Esophagus (tissue), 2 donors: ENCODE measurements around the gene CEP131. TPM values are rescaled to one million over a fixed set of nuclear protein-coding genes. Genes with fewer than 3 reads are reported as not detected.

Experiments
- H3K27ac ChIP-seq, 2 donors: one replicate each; pipeline ENCODE4 v1.5.1; 2013; ENCODE audit warnings: low read depth in 2 of 2, mild to moderate bottlenecking in 2 of 2, inconsistent platforms in 1 of 2, low read length in 1 of 2, moderate library complexity in 1 of 2
- H3K27me3 ChIP-seq, 2 donors: one replicate each; pipeline ENCODE4 v1.6.1; 2013; ENCODE audit warnings: low read length in 2 of 2, control low read depth in 1 of 2, mild to moderate bottlenecking in 1 of 2; ENCODE audit not compliant: insufficient read depth in 2 of 2, control insufficient read depth in 1 of 2
- H3K36me3 ChIP-seq, 2 donors: one replicate each; pipeline ENCODE4 v1.6.1; 2013; ENCODE audit warnings: low read length in 1 of 2; ENCODE audit not compliant: control insufficient read depth in 2 of 2, insufficient read depth in 2 of 2
- H3K4me1 ChIP-seq, 2 donors: one replicate each; pipeline ENCODE4 v1.6.1; 2013; ENCODE audit warnings: low read length in 1 of 2; ENCODE audit not compliant: control insufficient read depth in 2 of 2, insufficient read depth in 2 of 2
- H3K4me3 ChIP-seq, 2 donors: one replicate each; pipeline ENCODE4 v1.5.1; 2013; ENCODE audit warnings: low read length in 2 of 2, mild to moderate bottlenecking in 2 of 2, low read depth in 1 of 2, moderate library complexity in 1 of 2
- H3K9me3 ChIP-seq, 2 donors: one replicate each; pipeline ENCODE4 v1.6.1; 2013; ENCODE audit warnings: mild to moderate bottlenecking in 2 of 2, low read depth in 1 of 2, low read length in 1 of 2, moderate library complexity in 1 of 2; ENCODE audit not compliant: control insufficient read depth in 2 of 2, insufficient read depth in 1 of 2
- WGBS, 2 donors: extraction: QIAGEN DNeasy Blood & Tissue Kit; methylation state at CpG; one replicate each; pipeline ENCODE4 v1.1.7; 2013; 5-methylcytosine and 5-hydroxymethylcytosine counted together
- polyA plus RNA-seq, 2 donors: library from polyadenylated mRNA; stranded (reverse); fragments of 200-250 nt; gene quantifications; one replicate each; pipeline ENCODE4 v1.2.3, GENCODE V29; 2013
- donor health status: healthy with polysubstance abuse.
- donor health status: Bipolar disorder and iron deficiency.

CEP131 gene
- polyA plus RNA-seq, 2 donors, result 5.2 to 8.7 TPM

DNA sequence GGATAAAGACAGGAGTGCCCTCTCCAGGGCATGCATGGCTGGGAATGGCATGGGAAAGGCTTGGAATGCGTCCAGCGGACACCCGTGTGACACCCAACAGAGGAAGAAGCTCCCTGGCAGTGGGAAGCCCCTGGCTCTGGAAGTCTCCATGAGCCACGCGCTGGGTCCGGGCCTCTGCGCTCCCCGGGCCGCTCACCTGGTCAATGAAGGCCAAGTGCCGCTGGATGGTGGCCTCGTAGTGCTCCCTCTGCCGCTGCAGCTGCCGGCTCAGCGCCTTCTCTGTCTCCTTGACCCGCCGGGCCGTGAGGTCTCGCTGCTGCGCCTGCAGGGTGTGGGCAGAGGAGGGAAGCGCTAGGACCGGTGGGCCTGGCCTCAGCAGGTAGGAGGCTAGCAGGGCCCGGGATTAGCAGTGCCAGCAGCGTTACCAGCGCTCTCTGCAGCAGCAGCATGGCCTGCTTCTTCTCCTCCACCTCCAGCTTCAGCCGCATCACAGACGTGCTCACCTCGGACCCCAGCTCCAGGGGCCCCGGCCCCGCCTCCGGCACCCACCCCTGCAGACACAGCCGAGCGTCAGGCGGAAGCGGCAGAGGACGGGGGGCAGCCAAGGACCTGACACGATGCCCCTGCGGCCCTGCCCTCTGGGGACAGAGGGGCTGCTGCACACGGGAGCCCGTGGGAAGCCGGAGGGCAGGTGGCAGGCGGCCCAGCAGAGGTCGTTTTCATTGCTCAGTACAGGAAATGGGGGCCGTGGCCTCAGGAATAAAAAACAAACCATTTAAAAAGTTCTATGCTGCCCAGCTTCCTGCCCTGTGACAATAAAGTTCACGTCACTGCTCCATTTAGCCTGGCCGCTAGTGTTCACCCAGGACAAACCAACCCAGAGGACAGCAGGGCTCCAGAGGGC is 26.0 kb downstream of the CEP131 start:
- peaks cover 0 to 4% of the 10 kb centered on the region in 2 donors for H3K4me1 ChIP-seq
- H3K27me3 ChIP-seq, result no peaks in the 10 kb centered on the region
- no peak overlapping the region for H3K4me3 ChIP-seq
- 85 to 88% methylated on average over 45 of the region's 45 CpGs for WGBS, 2 donors
- peaks cover 0 to 16% of the 10 kb centered on the region in 2 donors for H3K36me3 ChIP-seq
- H3K27ac ChIP-seq, result no peak overlapping the region
- H3K9me3 ChIP-seq, result no peaks in the 10 kb centered on the region

DNA sequence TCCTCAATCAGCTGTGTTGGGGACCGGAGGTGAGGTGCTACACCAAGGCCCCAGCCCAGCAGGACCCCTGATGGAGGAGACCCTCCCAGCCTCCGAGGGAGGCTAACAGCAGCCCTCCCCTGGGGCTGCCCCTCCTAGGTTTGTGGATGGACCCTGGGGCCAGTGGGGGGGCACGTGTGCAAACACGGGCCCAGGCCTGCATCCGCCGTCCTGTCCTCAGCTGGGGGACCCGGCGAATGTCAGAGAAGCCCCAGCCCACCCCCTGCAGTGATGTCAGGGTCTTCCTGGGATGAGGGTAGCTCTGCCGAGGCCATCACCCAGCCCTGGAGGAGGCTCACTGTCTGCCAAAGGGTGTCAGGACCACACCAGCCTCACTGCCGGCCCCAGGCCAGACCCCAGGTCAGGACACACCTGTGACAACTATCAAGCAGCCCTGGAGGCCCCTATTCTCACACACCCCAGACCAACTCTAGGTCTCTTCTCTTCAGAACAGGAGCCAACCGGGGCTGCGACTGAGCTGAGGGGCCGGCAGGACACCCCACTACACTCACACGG is 26.7 kb downstream of the CEP131 start:
- H3K27me3 ChIP-seq, result no peaks in the 10 kb centered on the region
- H3K36me3 ChIP-seq, result peaks cover 0 to 16% of the 10 kb centered on the region in 2 donors
- no peaks in the 10 kb centered on the region for H3K9me3 ChIP-seq
- H3K4me1 ChIP-seq, result peaks cover 0 to 4% of the 10 kb centered on the region in 2 donors
- no peak overlapping the region for H3K4me3 ChIP-seq
- no peak overlapping the region for H3K27ac ChIP-seq
- 90 to 97% methylated on average over 14 of the region's 14 CpGs for WGBS, 2 donors

- H3K36me3 ChIP-seq, result peaks cover 0 to 16% of the 10 kb centered on the region in 2 donors
- H3K27ac ChIP-seq, result no peak overlapping the region
- WGBS, 2 donors, result 84 to 91% methylated on average over 36 to 37 of the region's 37 CpGs
- H3K27me3 ChIP-seq, result no peaks in the 10 kb centered on the region
- no peaks in the 10 kb centered on the region for H3K4me1 ChIP-seq
- H3K9me3 ChIP-seq, result no peaks in the 10 kb centered on the region
- H3K4me3 ChIP-seq, result no peak overlapping the region
Measured at GRCh38 chr17:81194941-81195901, 27.5 kb downstream of the CEP131 start.

GRCh38 chr17:81194225-81194760 is 28.5 kb downstream of the CEP131 start:
- H3K27me3 ChIP-seq, result no peaks in the 10 kb centered on the region
- 89 to 90% methylated on average over 21 of the region's 21 CpGs for WGBS, 2 donors
- H3K4me1 ChIP-seq, result no peaks in the 10 kb centered on the region
- H3K4me3 ChIP-seq, result no peak overlapping the region
- H3K27ac ChIP-seq, result no peak overlapping the region
- H3K9me3 ChIP-seq, result no peaks in the 10 kb centered on the region
- H3K36me3 ChIP-seq, result peaks cover 0 to 18% of the 10 kb centered on the region in 2 donors

DNA sequence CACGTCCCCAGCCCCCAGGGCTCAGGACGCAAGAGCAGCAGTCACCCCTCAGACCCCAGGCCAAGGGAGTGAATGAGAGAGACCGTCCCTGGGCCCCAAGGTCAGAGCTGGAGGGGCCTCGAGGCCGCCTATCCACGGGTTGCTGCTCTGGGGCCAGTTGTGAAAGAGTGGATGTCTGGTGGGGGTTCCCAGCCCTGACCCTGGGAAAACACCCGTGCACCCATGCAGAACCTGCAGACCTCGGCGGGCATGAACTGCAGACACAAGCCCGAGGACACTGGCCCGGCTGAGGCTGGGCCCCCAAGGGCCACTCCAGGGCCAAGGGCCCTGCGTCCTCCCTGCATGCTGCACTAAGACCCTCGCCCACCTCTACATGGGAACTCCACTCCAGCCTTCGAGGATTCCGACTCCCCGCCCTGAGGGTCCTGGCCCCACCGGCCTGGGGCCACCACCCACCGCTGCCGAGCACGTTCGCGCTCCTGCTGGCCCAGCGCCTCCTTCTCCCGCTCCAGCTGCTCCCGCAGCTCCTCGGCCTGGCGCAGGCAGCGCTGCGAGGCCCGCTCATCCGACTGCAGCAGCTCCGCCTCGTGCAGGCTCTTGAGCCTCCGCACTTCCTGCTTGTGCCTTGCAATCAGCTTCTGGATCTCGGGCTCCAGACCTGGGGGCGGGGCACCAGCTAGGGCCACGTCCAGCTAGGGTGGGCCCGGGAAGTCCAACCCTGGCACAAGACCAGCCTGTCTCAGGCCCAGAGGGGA is 29.1 kb downstream of the CEP131 start:
- Histone ChIP-seq H3K27me3 (no peaks in the 10 kb centered on the region), H3K4me1 (no peaks in the 10 kb centered on the region), H3K27ac (no peak overlapping the region), H3K9me3 (no peaks in the 10 kb centered on the region), H3K36me3 (peaks cover 0 to 15% of the 10 kb centered on the region in 2 donors), H3K4me3 (no peak overlapping the region)
- WGBS, 2 donors, result 85 to 88% methylated on average over 36 to 38 of the region's 38 CpGs

GRCh38 chr17:81193051-81193410 is 29.7 kb downstream of the CEP131 start:
- H3K9me3 ChIP-seq, result no peaks in the 10 kb centered on the region
- H3K4me3 ChIP-seq, result no peak overlapping the region
- WGBS, 2 donors, result 81% methylated on average over 16 to 17 of the region's 17 CpGs
- no peak overlapping the region for H3K27ac ChIP-seq
- no peaks in the 10 kb centered on the region for H3K4me1 ChIP-seq
- H3K27me3 ChIP-seq, result no peaks in the 10 kb centered on the region
- H3K36me3 ChIP-seq, result peaks cover 0 to 13% of the 10 kb centered on the region in 2 donors

DNA sequence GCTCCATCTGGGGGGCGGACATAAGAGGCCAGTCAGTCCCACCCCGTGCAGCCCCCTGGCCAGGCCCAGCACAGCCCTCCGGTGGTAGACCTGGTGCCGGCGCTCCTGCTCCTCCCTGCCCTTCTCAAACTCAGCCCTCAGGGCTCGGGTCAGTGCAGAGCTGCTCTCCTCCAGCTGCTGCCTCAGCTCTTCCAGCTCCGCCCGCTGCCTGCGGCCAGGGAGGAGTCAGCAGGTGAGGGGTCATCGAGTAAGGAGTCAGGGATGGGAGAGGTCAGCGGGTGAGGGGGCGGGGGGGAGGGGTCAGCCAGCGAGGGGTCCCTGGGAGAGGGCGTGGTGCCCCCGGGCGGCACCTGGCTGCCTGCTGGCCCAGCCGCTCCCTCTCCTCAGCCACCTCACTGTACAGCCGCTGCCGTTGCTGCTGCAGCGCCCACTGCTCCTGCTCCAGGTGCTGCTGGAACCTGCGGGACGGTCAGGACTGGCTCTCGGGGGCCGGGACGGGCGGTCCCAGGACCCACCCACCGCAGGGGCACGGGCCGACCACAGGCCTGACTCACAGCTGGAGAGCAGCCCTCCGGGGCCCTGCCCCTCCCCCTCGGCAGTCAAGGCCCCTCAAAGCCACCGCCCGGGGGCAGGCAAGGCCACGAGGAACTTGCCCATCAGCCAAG is 30.2 kb downstream of the CEP131 start:
- H3K4me1 ChIP-seq, result no peaks in the 10 kb centered on the region
- H3K4me3 ChIP-seq, result no peak overlapping the region
- H3K9me3 ChIP-seq, result no peaks in the 10 kb centered on the region
- H3K36me3 ChIP-seq, result peaks cover 0 to 10% of the 10 kb centered on the region in 2 donors
- H3K27me3 ChIP-seq, result no peaks in the 10 kb centered on the region
- WGBS, 2 donors, result 77 to 83% methylated on average over 23 to 34 of the region's 34 CpGs
- H3K27ac ChIP-seq, result no peak overlapping the region

GRCh38 chr17:81191646-81192045 is 31.1 kb downstream of the CEP131 start:
- peaks cover 0 to 10% of the 10 kb centered on the region in 2 donors for H3K36me3 ChIP-seq
- WGBS, 2 donors, result 94% methylated on average over 14 of the region's 14 CpGs
- no peak overlapping the region for H3K4me3 ChIP-seq
- H3K9me3 ChIP-seq, result no peaks in the 10 kb centered on the region
- H3K27ac ChIP-seq, result no peak overlapping the region
- no peaks in the 10 kb centered on the region for H3K4me1 ChIP-seq
- no peaks in the 10 kb centered on the region for H3K27me3 ChIP-seq
